Measurements from ENCODE around the gene ALG1L2. TPM values are rescaled to one million over a fixed set of nuclear protein-coding genes. Genes with fewer than 3 reads are reported as not detected.
"Not testable (repeated sequence)": the region's sequence is repeated elsewhere in the genome, so short reads cannot be mapped to it uniquely, and the experiment has no call there.

ALG1L2 gene
- total RNA-seq, 1 donor from 2014 or later, result 1.9 TPM

DNA sequence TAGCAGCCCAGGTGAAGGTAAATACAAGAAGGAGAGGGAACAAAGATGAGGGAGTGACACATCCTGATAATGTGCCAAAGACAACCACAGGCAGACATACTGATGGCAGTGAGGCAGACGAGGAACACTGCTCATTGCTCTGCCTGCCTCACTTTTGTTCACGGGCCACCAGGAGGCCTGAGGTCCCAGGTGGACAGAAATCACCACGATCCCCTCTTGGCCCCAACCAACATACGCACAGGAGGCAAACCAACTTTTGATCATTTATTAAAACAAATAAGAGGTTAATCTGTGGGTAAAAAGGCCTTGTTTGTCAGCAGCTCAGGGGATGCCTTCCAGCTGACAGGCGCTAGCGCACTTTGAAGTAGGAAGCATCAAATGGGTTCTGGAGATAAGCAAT lies 4.2 kb downstream of the ALG1L2 start:
- no peaks in the 10 kb centered on the region for H3K27me3 Mint-ChIP-seq (ENCODE audit: unreplicated experiment)
- H3K4me1 Mint-ChIP-seq (ENCODE audit: low read depth, unreplicated experiment), result no peaks in the 10 kb centered on the region
- H3K27ac Mint-ChIP-seq (ENCODE audit: unreplicated experiment), result no peak overlapping the region
- H3K9me3 Mint-ChIP-seq (ENCODE audit: unreplicated experiment), result no peaks in the 10 kb centered on the region
- H3K4me3 Mint-ChIP-seq (ENCODE audit: unreplicated experiment), result no peak overlapping the region
- H3K36me3 Mint-ChIP-seq (ENCODE audit: unreplicated experiment), result no peaks in the 10 kb centered on the region
- TF ChIP-seq, protein P1, sequence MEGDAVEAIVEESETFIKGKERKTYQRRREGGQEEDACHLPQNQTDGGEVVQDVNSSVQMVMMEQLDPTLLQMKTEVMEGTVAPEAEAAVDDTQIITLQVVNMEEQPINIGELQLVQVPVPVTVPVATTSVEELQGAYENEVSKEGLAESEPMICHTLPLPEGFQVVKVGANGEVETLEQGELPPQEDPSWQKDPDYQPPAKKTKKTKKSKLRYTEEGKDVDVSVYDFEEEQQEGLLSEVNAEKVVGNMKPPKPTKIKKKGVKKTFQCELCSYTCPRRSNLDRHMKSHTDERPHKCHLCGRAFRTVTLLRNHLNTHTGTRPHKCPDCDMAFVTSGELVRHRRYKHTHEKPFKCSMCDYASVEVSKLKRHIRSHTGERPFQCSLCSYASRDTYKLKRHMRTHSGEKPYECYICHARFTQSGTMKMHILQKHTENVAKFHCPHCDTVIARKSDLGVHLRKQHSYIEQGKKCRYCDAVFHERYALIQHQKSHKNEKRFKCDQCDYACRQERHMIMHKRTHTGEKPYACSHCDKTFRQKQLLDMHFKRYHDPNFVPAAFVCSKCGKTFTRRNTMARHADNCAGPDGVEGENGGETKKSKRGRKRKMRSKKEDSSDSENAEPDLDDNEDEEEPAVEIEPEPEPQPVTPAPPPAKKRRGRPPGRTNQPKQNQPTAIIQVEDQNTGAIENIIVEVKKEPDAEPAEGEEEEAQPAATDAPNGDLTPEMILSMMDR (IDR thresholded peaks at IDR 0.05; ENCODE audit: partially characterized antibody, unreplicated experiment), result no peak
- DNase-seq, result no peak

DNA sequence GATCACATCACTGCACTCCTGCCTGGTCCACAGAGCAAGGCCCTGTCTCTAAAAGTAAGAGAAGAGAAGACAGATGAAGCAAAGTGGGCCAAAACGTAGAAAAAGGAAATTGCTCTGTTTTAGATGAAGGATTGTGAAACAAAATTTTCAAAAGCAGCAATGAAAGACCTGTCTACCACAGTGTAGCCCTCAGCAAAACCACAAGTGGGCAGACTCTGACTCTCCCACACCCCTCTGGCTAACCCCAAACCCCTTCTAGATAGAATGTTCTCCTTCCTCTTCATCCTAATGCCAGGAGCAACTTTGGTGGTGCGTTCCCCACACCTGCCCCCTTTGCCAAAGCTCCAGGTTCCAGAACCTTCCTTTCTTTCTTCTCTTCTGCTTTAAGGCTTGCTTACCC lies 5.0 kb downstream of the ALG1L2 start:
- H3K27ac Mint-ChIP-seq (ENCODE audit: unreplicated experiment); H3K36me3 Mint-ChIP-seq (ENCODE audit: unreplicated experiment); H3K9me3 Mint-ChIP-seq (ENCODE audit: unreplicated experiment); H3K27me3 Mint-ChIP-seq (ENCODE audit: unreplicated experiment); H3K4me1 Mint-ChIP-seq (ENCODE audit: low read depth, unreplicated experiment); H3K4me3 Mint-ChIP-seq (ENCODE audit: unreplicated experiment); DNase-seq: not testable (repeated sequence)

DNA sequence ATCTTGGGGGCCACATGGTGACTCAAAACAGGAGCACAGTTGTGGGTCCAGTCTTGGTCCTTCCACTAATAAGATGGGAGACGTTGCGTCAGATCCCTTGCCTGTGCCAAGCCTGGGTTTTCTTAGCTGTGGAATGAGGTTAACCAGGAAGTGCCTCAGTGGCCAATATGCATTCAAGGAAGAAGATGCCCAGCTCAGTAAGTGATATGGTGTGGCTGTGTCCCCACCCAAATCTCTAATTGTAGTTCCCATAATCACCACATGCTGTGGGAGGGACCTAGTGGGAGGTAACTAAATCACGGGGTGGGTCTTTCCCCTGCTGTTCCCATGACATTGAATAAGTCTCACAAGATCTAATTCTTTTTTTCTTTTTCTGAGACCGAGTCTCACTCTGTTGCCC lies 6.4 kb downstream of the ALG1L2 start:
- no peak for DNase-seq
- Mint-ChIP-seq H3K4me3 (ENCODE audit: unreplicated experiment) (no peak overlapping the region), H3K27ac (ENCODE audit: unreplicated experiment) (no peak overlapping the region), H3K4me1 (ENCODE audit: low read depth, unreplicated experiment) (no peaks in the 10 kb centered on the region), H3K36me3 (ENCODE audit: unreplicated experiment) (no peaks in the 10 kb centered on the region), H3K27me3 (ENCODE audit: unreplicated experiment) (no peaks in the 10 kb centered on the region), H3K9me3 (ENCODE audit: unreplicated experiment) (no peaks in the 10 kb centered on the region)
- TF ChIP-seq, protein P1 (IDR thresholded peaks at IDR 0.05; ENCODE audit: partially characterized antibody, unreplicated experiment), result no peak

DNA sequence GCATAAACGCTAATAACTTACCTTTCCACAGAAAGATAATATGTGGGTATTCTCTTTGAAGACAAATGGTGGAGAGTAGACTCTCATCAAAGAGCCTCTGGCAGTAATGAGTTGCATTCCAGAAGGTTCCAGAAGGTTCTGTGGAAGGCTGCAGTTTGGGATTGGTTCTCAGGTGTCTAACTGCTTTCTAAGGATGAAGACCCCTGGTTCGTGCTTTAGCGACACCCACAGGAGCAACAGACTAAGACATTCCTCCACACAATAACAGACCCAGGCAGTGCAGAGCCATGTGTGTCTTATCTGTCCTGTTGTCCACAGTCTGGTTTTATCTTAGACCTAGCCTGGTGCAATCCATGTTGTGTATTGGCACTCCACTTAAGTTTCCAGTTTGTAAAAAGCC lies 9.1 kb downstream of the ALG1L2 start:
- DNase-seq; H3K9me3 Mint-ChIP-seq (ENCODE audit: unreplicated experiment); H3K27me3 Mint-ChIP-seq (ENCODE audit: unreplicated experiment); H3K4me1 Mint-ChIP-seq (ENCODE audit: low read depth, unreplicated experiment); H3K4me3 Mint-ChIP-seq (ENCODE audit: unreplicated experiment); H3K27ac Mint-ChIP-seq (ENCODE audit: unreplicated experiment); H3K36me3 Mint-ChIP-seq (ENCODE audit: unreplicated experiment): not testable (repeated sequence)

DNA sequence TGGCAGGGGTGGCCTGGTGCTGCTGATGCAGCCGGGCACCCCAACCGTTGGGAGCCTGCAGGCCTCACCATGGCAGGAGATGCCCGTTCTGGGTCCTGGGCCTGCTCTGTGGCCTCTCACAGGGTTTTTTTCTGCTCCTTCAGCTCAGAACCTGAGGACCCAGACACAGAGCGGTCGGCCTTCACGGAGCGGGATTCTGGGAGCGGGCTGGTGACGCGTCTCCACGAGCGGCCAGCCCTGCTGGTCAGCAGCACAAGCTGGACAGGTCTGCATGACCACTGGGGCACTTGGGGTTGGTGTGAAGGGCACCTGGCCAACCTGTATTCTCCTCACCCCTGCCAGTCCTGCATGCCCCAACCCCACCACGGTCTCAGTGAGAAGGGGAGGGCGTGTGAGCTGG lies 10.3 kb downstream of the ALG1L2 start:
- H3K27me3 Mint-ChIP-seq (ENCODE audit: unreplicated experiment), result peaks cover 2% of the 10 kb centered on the region
- H3K4me1 Mint-ChIP-seq (ENCODE audit: low read depth, unreplicated experiment), result no peaks in the 10 kb centered on the region
- H3K4me3 Mint-ChIP-seq (ENCODE audit: unreplicated experiment), result no peak overlapping the region
- no peak overlapping the region for H3K27ac Mint-ChIP-seq (ENCODE audit: unreplicated experiment)
- no peaks in the 10 kb centered on the region for H3K36me3 Mint-ChIP-seq (ENCODE audit: unreplicated experiment)
- no peaks in the 10 kb centered on the region for H3K9me3 Mint-ChIP-seq (ENCODE audit: unreplicated experiment)
- TF ChIP-seq, protein P1 (IDR thresholded peaks at IDR 0.05; ENCODE audit: partially characterized antibody, unreplicated experiment), result no peak
- no peak for DNase-seq

DNA sequence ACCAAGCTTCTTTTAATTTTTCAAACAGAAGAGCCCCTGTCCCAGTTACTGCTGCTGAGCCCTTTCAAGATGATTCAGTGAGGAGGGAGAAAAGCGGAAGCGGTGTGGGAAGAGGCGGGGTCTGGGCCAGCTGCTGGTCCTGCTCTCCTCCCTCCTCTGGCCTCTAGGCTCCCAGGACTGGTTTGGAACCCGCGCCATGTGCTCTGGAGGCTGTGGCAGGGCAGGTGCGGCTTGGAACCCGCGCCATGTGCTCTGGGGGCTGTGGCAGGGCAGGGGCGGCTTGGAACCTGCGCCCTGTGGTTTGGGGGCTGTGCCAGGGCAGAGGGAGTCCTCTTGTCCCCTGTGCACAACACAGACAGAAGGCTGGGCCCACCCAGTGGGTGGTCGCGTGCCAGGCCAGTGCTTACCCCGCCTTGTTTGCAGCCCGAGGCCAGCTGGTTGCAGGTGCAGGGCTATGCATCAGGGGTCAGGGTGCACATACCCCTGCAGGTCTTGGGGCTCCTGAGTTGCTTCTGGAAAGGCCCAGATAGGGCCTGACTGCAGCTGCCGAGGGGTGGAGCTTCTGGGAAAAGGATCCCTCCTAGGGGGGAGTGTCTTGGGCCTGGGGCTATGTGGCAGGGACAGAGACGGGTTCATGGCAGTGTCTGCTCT lies 12.2 kb downstream of the ALG1L2 start:
- H3K27ac Mint-ChIP-seq (ENCODE audit: unreplicated experiment), result no peak overlapping the region
- H3K27me3 Mint-ChIP-seq (ENCODE audit: unreplicated experiment), result peaks cover 4% of the 10 kb centered on the region
- no peak overlapping the region for H3K4me3 Mint-ChIP-seq (ENCODE audit: unreplicated experiment)
- no peak for DNase-seq
- TF ChIP-seq, protein P1 (IDR thresholded peaks at IDR 0.05; ENCODE audit: partially characterized antibody, unreplicated experiment), result no peak
- H3K36me3 Mint-ChIP-seq (ENCODE audit: unreplicated experiment), result no peaks in the 10 kb centered on the region
- no peaks in the 10 kb centered on the region for H3K4me1 Mint-ChIP-seq (ENCODE audit: low read depth, unreplicated experiment)
- no peaks in the 10 kb centered on the region for H3K9me3 Mint-ChIP-seq (ENCODE audit: unreplicated experiment)

DNA sequence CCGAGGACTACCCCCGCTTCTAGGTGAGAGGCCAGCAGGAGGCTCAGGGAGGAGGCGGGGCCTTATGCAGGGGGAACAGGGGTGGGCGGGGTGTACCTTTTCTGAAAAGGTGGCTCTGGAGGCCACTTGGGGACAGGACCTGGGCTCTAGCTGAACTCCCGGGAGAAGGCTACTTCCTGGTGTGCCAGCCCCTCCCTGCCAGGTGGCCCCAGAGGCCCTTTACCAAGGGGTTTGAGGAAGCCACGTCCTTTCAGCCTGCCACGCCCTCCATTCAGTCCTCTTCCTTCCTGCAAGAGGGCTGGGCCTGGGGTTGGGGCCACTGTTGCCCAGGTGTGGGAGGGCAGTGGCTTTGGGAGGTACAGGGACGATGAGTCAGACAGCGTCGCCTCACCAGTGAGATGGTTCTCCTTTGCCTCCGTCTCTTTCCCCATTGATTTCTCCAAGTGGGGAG lies 12.9 kb downstream of the ALG1L2 start:
- H3K4me1 Mint-ChIP-seq (ENCODE audit: low read depth, unreplicated experiment); H3K4me3 Mint-ChIP-seq (ENCODE audit: unreplicated experiment); DNase-seq; H3K27ac Mint-ChIP-seq (ENCODE audit: unreplicated experiment); H3K36me3 Mint-ChIP-seq (ENCODE audit: unreplicated experiment); H3K27me3 Mint-ChIP-seq (ENCODE audit: unreplicated experiment); H3K9me3 Mint-ChIP-seq (ENCODE audit: unreplicated experiment): not testable (repeated sequence)

DNA sequence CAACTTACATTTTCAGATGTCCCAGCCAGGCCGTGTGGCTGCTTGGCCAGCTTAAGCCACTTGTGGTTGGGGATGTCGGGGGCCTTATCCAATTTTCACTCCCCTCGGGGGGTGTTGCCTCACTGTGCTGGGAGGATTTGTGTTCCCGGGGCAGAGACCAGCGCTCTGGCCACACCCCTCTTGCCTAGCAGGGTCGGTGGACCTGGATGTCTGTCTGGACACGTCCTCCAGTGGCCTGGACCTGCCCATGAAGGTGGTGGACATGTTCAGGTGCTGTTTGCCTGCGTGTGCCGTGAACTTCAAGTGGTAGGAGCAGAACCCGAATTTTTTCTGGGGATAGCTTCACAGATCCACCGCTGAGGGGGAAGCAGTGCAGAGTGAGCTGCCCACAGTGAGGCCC lies 14.2 kb downstream of the ALG1L2 start:
- not testable (repeated sequence) for H3K36me3 Mint-ChIP-seq (ENCODE audit: unreplicated experiment); H3K9me3 Mint-ChIP-seq (ENCODE audit: unreplicated experiment); H3K4me1 Mint-ChIP-seq (ENCODE audit: low read depth, unreplicated experiment); DNase-seq; H3K27me3 Mint-ChIP-seq (ENCODE audit: unreplicated experiment); H3K27ac Mint-ChIP-seq (ENCODE audit: unreplicated experiment); H3K4me3 Mint-ChIP-seq (ENCODE audit: unreplicated experiment)

DNA sequence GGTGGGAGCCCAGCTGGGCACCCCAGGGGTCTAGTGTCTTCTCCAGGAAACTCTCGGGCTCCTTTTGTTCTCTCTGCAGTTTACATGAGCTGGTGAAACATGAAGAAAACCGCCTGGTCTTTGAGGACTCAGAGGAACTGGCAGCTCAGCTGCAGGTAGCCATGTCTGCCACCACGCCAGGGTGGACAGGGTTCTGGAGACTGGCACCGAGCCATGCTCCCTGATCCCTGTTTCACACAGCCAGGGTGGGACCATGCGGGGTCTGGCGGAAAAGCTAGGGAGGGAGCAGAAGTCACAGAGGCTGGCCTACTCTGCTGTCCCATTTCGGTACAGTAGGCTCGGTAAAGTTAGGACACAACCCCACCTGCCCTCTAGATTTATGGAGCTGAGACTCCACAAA lies 15.5 kb downstream of the ALG1L2 start:
- H3K9me3 Mint-ChIP-seq (ENCODE audit: unreplicated experiment); H3K36me3 Mint-ChIP-seq (ENCODE audit: unreplicated experiment); H3K4me1 Mint-ChIP-seq (ENCODE audit: low read depth, unreplicated experiment); H3K4me3 Mint-ChIP-seq (ENCODE audit: unreplicated experiment); H3K27ac Mint-ChIP-seq (ENCODE audit: unreplicated experiment); DNase-seq; H3K27me3 Mint-ChIP-seq (ENCODE audit: unreplicated experiment): not testable (repeated sequence)

All from glutamatergic neuron (in vitro differentiated cells).